ENCODE measurements around the gene ZMYND8.

GRCh38 chr20:47334022-47334551, 22.4 kb downstream of the ZMYND8 start:
- TF ChIP-seq, protein P1, sequence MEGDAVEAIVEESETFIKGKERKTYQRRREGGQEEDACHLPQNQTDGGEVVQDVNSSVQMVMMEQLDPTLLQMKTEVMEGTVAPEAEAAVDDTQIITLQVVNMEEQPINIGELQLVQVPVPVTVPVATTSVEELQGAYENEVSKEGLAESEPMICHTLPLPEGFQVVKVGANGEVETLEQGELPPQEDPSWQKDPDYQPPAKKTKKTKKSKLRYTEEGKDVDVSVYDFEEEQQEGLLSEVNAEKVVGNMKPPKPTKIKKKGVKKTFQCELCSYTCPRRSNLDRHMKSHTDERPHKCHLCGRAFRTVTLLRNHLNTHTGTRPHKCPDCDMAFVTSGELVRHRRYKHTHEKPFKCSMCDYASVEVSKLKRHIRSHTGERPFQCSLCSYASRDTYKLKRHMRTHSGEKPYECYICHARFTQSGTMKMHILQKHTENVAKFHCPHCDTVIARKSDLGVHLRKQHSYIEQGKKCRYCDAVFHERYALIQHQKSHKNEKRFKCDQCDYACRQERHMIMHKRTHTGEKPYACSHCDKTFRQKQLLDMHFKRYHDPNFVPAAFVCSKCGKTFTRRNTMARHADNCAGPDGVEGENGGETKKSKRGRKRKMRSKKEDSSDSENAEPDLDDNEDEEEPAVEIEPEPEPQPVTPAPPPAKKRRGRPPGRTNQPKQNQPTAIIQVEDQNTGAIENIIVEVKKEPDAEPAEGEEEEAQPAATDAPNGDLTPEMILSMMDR (IDR thresholded peaks at IDR 0.05; ENCODE audit: low read length): no peak
- TF ChIP-seq EZH2 (optimal IDR thresholded peaks at IDR 0.05; ENCODE audit: low read depth, low read length): no peak
